GM12875 (cell line): ENCODE measurements around the gene DLEC1.

Experiments
- H3K4me3 ChIP-seq: one replicate; pipeline ENCODE4 v1.5.1; 2011; ENCODE audit warnings: low read depth, low read length, control low read depth
- TF ChIP-seq, protein P1 (sequence below): IDR thresholded peaks from 2 replicates; pipeline ENCODE4 v1.5.1; 2011; ENCODE audit warnings: low read depth, mild to moderate bottlenecking, control low read depth, inconsistent platforms, low read length, moderate library complexity, borderline replicate concordance; ENCODE audit not compliant: insufficient read depth

The DLEC1 gene

GRCh38 chr3:38027466-38028465 is 11.2 kb upstream of the DLEC1 start:
- no peak overlapping the region for H3K4me3 ChIP-seq

GRCh38 chr3:38028621-38029361 is 10.2 kb upstream of the DLEC1 start:
- TF ChIP-seq, protein P1, sequence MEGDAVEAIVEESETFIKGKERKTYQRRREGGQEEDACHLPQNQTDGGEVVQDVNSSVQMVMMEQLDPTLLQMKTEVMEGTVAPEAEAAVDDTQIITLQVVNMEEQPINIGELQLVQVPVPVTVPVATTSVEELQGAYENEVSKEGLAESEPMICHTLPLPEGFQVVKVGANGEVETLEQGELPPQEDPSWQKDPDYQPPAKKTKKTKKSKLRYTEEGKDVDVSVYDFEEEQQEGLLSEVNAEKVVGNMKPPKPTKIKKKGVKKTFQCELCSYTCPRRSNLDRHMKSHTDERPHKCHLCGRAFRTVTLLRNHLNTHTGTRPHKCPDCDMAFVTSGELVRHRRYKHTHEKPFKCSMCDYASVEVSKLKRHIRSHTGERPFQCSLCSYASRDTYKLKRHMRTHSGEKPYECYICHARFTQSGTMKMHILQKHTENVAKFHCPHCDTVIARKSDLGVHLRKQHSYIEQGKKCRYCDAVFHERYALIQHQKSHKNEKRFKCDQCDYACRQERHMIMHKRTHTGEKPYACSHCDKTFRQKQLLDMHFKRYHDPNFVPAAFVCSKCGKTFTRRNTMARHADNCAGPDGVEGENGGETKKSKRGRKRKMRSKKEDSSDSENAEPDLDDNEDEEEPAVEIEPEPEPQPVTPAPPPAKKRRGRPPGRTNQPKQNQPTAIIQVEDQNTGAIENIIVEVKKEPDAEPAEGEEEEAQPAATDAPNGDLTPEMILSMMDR: no peak
- H3K4me3 ChIP-seq: no peak overlapping the region

More at GRCh38 chr3:38027466-38028465, 11.2 kb upstream of the DLEC1 start:
- TF ChIP-seq, protein P1: no peak

- TF ChIP-seq, protein P1: no peak
- H3K4me3 ChIP-seq: no peak within 1 kb of the TSS
Observed at GRCh38 chr3:38029400-38030125, 9.4 kb upstream of the DLEC1 start, which contains the start of gene PLCD1. Gene PLCD1 (minus strand): TSS chr3:38029642. CDS start chr3:38029539, 103 bp downstream.

- no peak overlapping the region for H3K4me3 ChIP-seq
- TF ChIP-seq, protein P1: no peak
Observed at GRCh38 chr3:38030126-38031021, 8.6 kb upstream of the DLEC1 start.

GRCh38 chr3:38031022-38031994 is 7.7 kb upstream of the DLEC1 start:
- no peak overlapping the region for H3K4me3 ChIP-seq
- TF ChIP-seq, protein P1: no peak
